ENCODE data around the gene RAB40C.

Gene RAB40C

DNA sequence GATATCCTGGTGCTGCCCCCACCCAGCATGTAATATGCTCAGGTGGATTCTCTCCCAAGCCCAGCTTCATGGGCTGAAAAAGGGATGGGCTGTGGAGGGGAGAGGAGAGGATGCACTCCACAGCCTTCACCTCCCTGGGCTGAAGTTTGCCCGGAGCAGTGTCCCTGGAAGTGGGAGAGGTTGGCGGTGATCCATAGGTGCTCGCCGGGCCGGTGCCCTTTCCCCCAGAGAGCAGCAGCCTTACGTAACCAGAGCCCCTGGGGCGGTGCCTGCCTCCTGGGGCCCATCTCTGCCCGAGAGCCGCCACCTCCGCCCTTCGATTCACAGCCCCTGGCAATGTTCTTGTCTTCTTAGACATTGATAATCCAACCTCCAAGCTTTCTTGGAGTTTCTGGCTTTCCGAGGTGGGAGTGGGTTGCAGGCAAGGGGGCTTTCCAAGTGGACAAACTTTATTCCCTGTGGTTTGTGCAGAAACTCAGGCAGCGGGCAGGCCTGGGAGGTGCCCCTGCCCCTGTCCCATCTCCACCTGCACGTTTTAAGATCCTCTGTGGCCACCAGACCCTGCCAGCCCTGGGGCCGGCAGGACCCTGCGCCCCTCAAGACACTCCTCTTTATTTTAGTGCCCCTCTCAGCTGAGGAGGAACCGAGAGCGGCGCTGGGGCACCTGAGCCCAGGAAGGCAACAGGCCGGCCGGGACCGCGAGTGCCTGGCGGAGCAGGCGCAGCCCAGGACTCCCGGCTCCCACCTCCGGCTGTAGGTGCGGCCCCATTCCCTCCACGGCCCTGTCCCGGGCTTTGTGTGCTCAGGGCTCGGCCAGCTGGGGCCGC lies 56.2 kb downstream of the RAB40C start:
- Histone ChIP-seq H2AFZ (ENCODE audit: low read depth, low read length) (no peak overlapping the region), H3K79me2 (ENCODE audit: insufficient read depth, low read length) (peaks cover 40% of the 10 kb centered on the region), H4K20me1 (ENCODE audit: insufficient read depth, low read length) (0 out of 2 replicates have a peak, but pooled peaks cover 3% of the 10 kb centered on the region), H3K9ac (ENCODE audit: low read depth, low read length) (no peak overlapping the region), H3K27me3 (ENCODE audit: insufficient read depth, low read length, poor library complexity) (no peaks in the 10 kb centered on the region), H3K4me2 (ENCODE audit: insufficient read depth, low read length) (no peak overlapping the region), H3K4me1 (ENCODE audit: insufficient read depth, low read length) (peaks cover 49% of the 10 kb centered on the region), H3K4me3 (ENCODE audit: low read depth in 1 of 2, low read length in 2 of 2) (no peak overlapping the region), H3K27ac (ENCODE audit: low read length) (no peak overlapping the region), H3K36me3 (ENCODE audit: insufficient read depth, low read length) (peaks cover 7% of the 10 kb centered on the region; the same call in 1 of the 2 replicates), H3K9me3 (ENCODE audit: insufficient read depth, low read length, severe bottlenecking) (no peaks in the 10 kb centered on the region)
- ATAC-seq (ENCODE audit: insufficient read depth, low read depth): no peak
- TF ChIP-seq, protein P1, sequence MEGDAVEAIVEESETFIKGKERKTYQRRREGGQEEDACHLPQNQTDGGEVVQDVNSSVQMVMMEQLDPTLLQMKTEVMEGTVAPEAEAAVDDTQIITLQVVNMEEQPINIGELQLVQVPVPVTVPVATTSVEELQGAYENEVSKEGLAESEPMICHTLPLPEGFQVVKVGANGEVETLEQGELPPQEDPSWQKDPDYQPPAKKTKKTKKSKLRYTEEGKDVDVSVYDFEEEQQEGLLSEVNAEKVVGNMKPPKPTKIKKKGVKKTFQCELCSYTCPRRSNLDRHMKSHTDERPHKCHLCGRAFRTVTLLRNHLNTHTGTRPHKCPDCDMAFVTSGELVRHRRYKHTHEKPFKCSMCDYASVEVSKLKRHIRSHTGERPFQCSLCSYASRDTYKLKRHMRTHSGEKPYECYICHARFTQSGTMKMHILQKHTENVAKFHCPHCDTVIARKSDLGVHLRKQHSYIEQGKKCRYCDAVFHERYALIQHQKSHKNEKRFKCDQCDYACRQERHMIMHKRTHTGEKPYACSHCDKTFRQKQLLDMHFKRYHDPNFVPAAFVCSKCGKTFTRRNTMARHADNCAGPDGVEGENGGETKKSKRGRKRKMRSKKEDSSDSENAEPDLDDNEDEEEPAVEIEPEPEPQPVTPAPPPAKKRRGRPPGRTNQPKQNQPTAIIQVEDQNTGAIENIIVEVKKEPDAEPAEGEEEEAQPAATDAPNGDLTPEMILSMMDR (IDR thresholded peaks at IDR 0.05; ENCODE audit: borderline replicate concordance, extremely low read depth, low read length, poor library complexity, severe bottlenecking): no peak
- no peak for TF ChIP-seq EZH2 (IDR thresholded peaks at IDR 0.05; ENCODE audit: borderline replicate concordance, low read depth, low read length, severe bottlenecking)
- no peak for DNase-seq

GRCh38 chr16:646679-647172 lies 56.9 kb downstream of the RAB40C start:
- peaks cover 44% of the 10 kb centered on the region for H3K4me1 ChIP-seq (ENCODE audit: insufficient read depth, low read length)
- H3K27ac ChIP-seq (ENCODE audit: low read length): no peak overlapping the region
- peak overlapping the region; percentile 92; the same call in 1 of the 2 replicates for H3K4me2 ChIP-seq (ENCODE audit: insufficient read depth, low read length)
- peaks cover 14% of the 10 kb centered on the region for H3K36me3 ChIP-seq (ENCODE audit: insufficient read depth, low read length)
- TF ChIP-seq, protein P1 (IDR thresholded peaks at IDR 0.05; ENCODE audit: borderline replicate concordance, extremely low read depth, low read length, poor library complexity, severe bottlenecking): no peak
- no peak for TF ChIP-seq EZH2 (IDR thresholded peaks at IDR 0.05; ENCODE audit: borderline replicate concordance, low read depth, low read length, severe bottlenecking)
- ATAC-seq (ENCODE audit: insufficient read depth, low read depth) (no peak), DNase-seq (no peak)
- H3K27me3 ChIP-seq (ENCODE audit: insufficient read depth, low read length, poor library complexity): no peaks in the 10 kb centered on the region
- H3K9me3 ChIP-seq (ENCODE audit: insufficient read depth, low read length, severe bottlenecking): no peaks in the 10 kb centered on the region
- 0 out of 2 replicates have a peak, but pooled peaks cover 3% of the 10 kb centered on the region for H4K20me1 ChIP-seq (ENCODE audit: insufficient read depth, low read length)
- H3K4me3 ChIP-seq (ENCODE audit: low read depth in 1 of 2, low read length in 2 of 2): no peak overlapping the region
- no peak overlapping the region for H3K9ac ChIP-seq (ENCODE audit: low read depth, low read length)
- no peak overlapping the region for H2AFZ ChIP-seq (ENCODE audit: low read depth, low read length)
- H3K79me2 ChIP-seq (ENCODE audit: insufficient read depth, low read length): peaks cover 40% of the 10 kb centered on the region

GRCh38 chr16:647173-647902 lies 57.5 kb downstream of the RAB40C start:
- Histone ChIP-seq H3K4me2 (ENCODE audit: insufficient read depth, low read length) (peak overlapping the region; percentile 92), H3K4me1 (ENCODE audit: insufficient read depth, low read length) (peaks cover 40% of the 10 kb centered on the region), H3K9ac (ENCODE audit: low read depth, low read length) (peak overlapping the region; percentile 87; the same call in 1 of the 2 replicates), H3K27me3 (ENCODE audit: insufficient read depth, low read length, poor library complexity) (no peaks in the 10 kb centered on the region), H2AFZ (ENCODE audit: low read depth, low read length) (no peak overlapping the region), H3K9me3 (ENCODE audit: insufficient read depth, low read length, severe bottlenecking) (no peaks in the 10 kb centered on the region), H4K20me1 (ENCODE audit: insufficient read depth, low read length) (0 out of 2 replicates have a peak, but pooled peaks cover 3% of the 10 kb centered on the region), H3K27ac (ENCODE audit: low read length) (no peak overlapping the region), H3K36me3 (ENCODE audit: insufficient read depth, low read length) (peaks cover 19% of the 10 kb centered on the region), H3K4me3 (ENCODE audit: low read depth in 1 of 2, low read length in 2 of 2) (peak overlapping the region in 1 of 2 experiments; percentile 84; a peak in 2 of 4 replicates), H3K79me2 (ENCODE audit: insufficient read depth, low read length) (peaks cover 40% of the 10 kb centered on the region)
- ATAC-seq (ENCODE audit: insufficient read depth, low read depth) (no peak), DNase-seq (no peak)
- TF ChIP-seq EZH2 (IDR thresholded peaks at IDR 0.05; ENCODE audit: borderline replicate concordance, low read depth, low read length, severe bottlenecking): no peak
- TF ChIP-seq, protein P1 (IDR thresholded peaks at IDR 0.05; ENCODE audit: borderline replicate concordance, extremely low read depth, low read length, poor library complexity, severe bottlenecking): no peak

Measured in DND-41 (cell line).